Measurements from ENCODE around the gene KIF15. TPM values are rescaled to one million over a fixed set of nuclear protein-coding genes. Genes with fewer than 3 reads are reported as not detected.

KIF15 gene, protein sequence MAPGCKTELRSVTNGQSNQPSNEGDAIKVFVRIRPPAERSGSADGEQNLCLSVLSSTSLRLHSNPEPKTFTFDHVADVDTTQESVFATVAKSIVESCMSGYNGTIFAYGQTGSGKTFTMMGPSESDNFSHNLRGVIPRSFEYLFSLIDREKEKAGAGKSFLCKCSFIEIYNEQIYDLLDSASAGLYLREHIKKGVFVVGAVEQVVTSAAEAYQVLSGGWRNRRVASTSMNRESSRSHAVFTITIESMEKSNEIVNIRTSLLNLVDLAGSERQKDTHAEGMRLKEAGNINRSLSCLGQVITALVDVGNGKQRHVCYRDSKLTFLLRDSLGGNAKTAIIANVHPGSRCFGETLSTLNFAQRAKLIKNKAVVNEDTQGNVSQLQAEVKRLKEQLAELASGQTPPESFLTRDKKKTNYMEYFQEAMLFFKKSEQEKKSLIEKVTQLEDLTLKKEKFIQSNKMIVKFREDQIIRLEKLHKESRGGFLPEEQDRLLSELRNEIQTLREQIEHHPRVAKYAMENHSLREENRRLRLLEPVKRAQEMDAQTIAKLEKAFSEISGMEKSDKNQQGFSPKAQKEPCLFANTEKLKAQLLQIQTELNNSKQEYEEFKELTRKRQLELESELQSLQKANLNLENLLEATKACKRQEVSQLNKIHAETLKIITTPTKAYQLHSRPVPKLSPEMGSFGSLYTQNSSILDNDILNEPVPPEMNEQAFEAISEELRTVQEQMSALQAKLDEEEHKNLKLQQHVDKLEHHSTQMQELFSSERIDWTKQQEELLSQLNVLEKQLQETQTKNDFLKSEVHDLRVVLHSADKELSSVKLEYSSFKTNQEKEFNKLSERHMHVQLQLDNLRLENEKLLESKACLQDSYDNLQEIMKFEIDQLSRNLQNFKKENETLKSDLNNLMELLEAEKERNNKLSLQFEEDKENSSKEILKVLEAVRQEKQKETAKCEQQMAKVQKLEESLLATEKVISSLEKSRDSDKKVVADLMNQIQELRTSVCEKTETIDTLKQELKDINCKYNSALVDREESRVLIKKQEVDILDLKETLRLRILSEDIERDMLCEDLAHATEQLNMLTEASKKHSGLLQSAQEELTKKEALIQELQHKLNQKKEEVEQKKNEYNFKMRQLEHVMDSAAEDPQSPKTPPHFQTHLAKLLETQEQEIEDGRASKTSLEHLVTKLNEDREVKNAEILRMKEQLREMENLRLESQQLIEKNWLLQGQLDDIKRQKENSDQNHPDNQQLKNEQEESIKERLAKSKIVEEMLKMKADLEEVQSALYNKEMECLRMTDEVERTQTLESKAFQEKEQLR (N-terminal part only)
- total RNA-seq (under 1 TPM; 0.30 to 0.57 TPM), polyA plus RNA-seq (under 1 TPM in 1 of 3 donors, not detected in 2; 0.08 TPM), total RNA-seq (0.71 to 5.0 (median 1.5) reads per million in 6 experiments)

GRCh38 chr3:44761424-44762169, at the start of gene KIF15, which contains the start of gene KIAA1143:
Gene KIF15 (plus strand): TSS chr3:44761794. CDS start chr3:44761866, 72 bp downstream.
Gene KIAA1143 (minus strand): TSS chr3:44761619. CDS start chr3:44761602, 17 bp downstream.
- Mint-ChIP-seq H3K4me3 (peak within 1 kb of the TSS; percentile 87 to 96 (median 90)), H3K9me3 (peaks cover 0 to 29% (median 18%) of the 10 kb centered on the region in 9 donors), H3K27me3 (peaks cover 0 to 16% (median 0%) of the 10 kb centered on the region in 5 donors), H3K36me3 (peaks cover 12 to 33% (median 18%) of the 10 kb centered on the region in 3 donors), H3K4me1 (peaks cover 16 to 37% (median 35%) of the 10 kb centered on the region in 4 donors), H3K27ac (peak within 1 kb of the TSS; percentile 83 to 96 (median 90))
- DNase-seq (peak; percentile 91 to 98 (median 94)), ATAC-seq (peak; percentile 96 to 99)
- POLR2A ChIA-PET = interaction anchor here (1.0 to 2.9 kb wide), 6 partner anchors 32 to 251 kb away, joined by 3 to 27 read pairs (median 8); partner anchors contain the start of genes ZNF501 and ZNF502

GRCh38 chr3:44712455-44713075, 49.0 kb upstream of the KIF15 start, which contains the start of gene ZNF502:
Gene ZNF502 (plus strand): TSS chr3:44712660. CDS start chr3:44720262, 7,602 bp downstream.
- peaks cover 21 to 96% (median 53%) of the 10 kb centered on the region in 9 donors for H3K9me3 Mint-ChIP-seq
- peak; percentile 31 to 73 (median 53) for DNase-seq
- H3K36me3 Mint-ChIP-seq = peaks cover 22 to 61% (median 60%) of the 10 kb centered on the region in 3 donors
- H3K27me3 Mint-ChIP-seq = peaks cover 11 to 30% (median 16%) of the 10 kb centered on the region in 5 donors
- peak within 1 kb of the TSS; percentile 87 to 98 (median 91) for H3K4me3 Mint-ChIP-seq
- peak; percentile 93 for ATAC-seq
- POLR2A ChIA-PET = interaction anchor here (0.5 to 4.8 kb wide), 3 partner anchors 17 to 48 kb away, joined by 3 to 19 read pairs (median 14); partner anchors contain the start of genes KIAA1143, KIF15 and ZNF501
- H3K27ac Mint-ChIP-seq = peak within 1 kb of the TSS; percentile 64 to 96 (median 79)
- peaks cover 6 to 22% (median 14%) of the 10 kb centered on the region in 4 donors for H3K4me1 Mint-ChIP-seq

- POLR2A ChIA-PET = no interaction called here
- Mint-ChIP-seq H3K9me3 (peaks cover 12 to 96% (median 60%) of the 10 kb centered on the region in 9 donors), H3K27ac (no peak overlapping the region), H3K27me3 (peaks cover 0 to 3% (median 0%) of the 10 kb centered on the region in 5 donors), H3K4me3 (no peak overlapping the region), H3K4me1 (no peaks in the 10 kb centered on the region), H3K36me3 (peaks cover 52 to 82% (median 78%) of the 10 kb centered on the region in 3 donors)
- no peak for ATAC-seq
- no peak for DNase-seq
Observed at GRCh38 chr3:44721231-44722102, 40.1 kb upstream of the KIF15 start.

DNA sequence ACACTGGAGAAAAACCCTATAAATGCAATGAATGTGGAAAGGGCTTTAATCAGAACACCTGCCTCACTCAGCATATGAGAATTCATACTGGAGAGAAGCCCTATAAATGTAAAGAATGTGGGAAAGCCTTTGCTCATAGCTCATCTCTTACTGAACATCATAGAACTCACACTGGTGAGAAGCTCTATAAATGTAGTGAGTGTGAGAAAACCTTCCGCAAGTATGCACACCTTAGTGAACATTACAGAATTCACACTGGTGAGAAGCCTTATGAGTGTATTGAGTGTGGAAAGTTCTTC, 39.5 kb upstream of the KIF15 start:
- ATAC-seq = no peak
- Mint-ChIP-seq H3K27me3 (peaks cover 0 to 3% (median 0%) of the 10 kb centered on the region in 5 donors), H3K4me1 (no peaks in the 10 kb centered on the region), H3K9me3 (peaks cover 12 to 94% (median 55%) of the 10 kb centered on the region in 9 donors), H3K36me3 (peaks cover 46 to 78% (median 74%) of the 10 kb centered on the region in 3 donors), H3K4me3 (no peak overlapping the region), H3K27ac (no peak overlapping the region)
- DNase-seq = no peak
- POLR2A ChIA-PET = no interaction called here

GRCh38 chr3:44729384-44729910, 32.1 kb upstream of the KIF15 start, which contains the start of gene ZNF501:
Gene ZNF501 (plus strand): TSS chr3:44729635. CDS start chr3:44734422, 4,787 bp downstream.
- Mint-ChIP-seq H3K9me3 (peaks cover 20 to 94% (median 58%) of the 10 kb centered on the region in 9 donors), H3K36me3 (peaks cover 38 to 75% (median 70%) of the 10 kb centered on the region in 3 donors), H3K27me3 (no peaks in the 10 kb centered on the region), H3K27ac (peak within 1 kb of the TSS; percentile 57 to 95 (median 86)), H3K4me1 (peaks cover 9 to 23% (median 15%) of the 10 kb centered on the region in 4 donors), H3K4me3 (peak within 1 kb of the TSS; percentile 85 to 98 (median 93))
- POLR2A ChIA-PET = interaction anchor here (0.7 to 2.5 kb wide), 7 partner anchors 10 to 219 kb away, joined by 3 to 27 read pairs (median 3); partner anchors contain the start of genes KIAA1143, KIF15 and ZNF502
- peak; percentile 96 for ATAC-seq
- peak; percentile 56 to 89 (median 77) for DNase-seq

DNA sequence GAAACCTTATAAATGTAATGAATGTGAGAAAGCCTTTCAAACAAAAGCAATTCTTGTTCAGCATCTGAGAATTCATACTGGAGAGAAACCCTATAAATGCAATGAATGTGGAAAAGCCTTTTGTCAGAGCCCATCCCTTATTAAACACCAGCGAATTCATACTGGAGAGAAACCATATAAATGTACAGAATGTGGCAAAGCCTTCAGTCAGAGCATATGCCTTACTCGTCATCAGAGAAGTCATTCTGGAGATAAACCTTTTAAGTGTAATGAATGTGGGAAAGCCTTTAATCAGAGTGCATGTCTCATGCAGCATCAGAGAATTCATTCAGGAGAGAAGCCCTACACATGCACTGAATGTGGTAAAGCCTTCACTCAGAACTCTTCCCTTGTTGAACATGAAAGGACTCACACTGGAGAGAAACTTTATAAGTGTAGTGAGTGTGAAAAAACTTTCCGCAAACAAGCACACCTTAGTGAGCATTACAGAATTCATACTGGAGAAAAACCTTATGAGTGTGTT, 26.9 kb upstream of the KIF15 start:
- no peak overlapping the region for H3K27ac Mint-ChIP-seq
- ATAC-seq (no peak), DNase-seq (no peak)
- H3K9me3 Mint-ChIP-seq = peaks cover 19 to 98% (median 58%) of the 10 kb centered on the region in 9 donors
- H3K4me3 Mint-ChIP-seq = peak overlapping the region in 1 of 10 donors; percentile 24
- POLR2A ChIA-PET = no interaction called here
- no peaks in the 10 kb centered on the region for H3K27me3 Mint-ChIP-seq
- peaks cover 41 to 77% (median 72%) of the 10 kb centered on the region in 3 donors for H3K36me3 Mint-ChIP-seq
- H3K4me1 Mint-ChIP-seq = peaks cover 4 to 11% (median 6%) of the 10 kb centered on the region in 4 donors

DNA sequence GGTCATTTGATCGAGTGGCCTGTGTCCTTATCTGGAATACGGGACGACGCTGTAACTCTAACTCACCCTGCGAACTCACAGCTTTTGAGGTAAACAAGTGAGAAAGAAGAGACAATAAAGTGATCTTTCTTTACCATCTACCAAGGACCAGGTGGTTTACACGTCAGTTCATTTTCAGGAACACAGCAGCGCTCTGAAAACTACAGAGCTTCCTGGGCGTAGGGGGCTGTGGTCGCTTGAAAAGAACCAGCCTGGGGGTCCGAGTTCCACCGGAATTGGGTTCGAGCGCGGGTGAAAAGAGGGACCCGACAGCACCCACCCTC, 532 bp upstream of the KIF15 start:
- Mint-ChIP-seq H3K36me3 (peaks cover 12 to 38% (median 22%) of the 10 kb centered on the region in 3 donors), H3K4me3 (peak overlapping the region; percentile 87 to 96 (median 90)), H3K9me3 (peaks cover 0 to 34% (median 18%) of the 10 kb centered on the region in 9 donors), H3K4me1 (peaks cover 16 to 40% (median 35%) of the 10 kb centered on the region in 4 donors), H3K27me3 (peaks cover 0 to 12% (median 0%) of the 10 kb centered on the region in 5 donors), H3K27ac (peak overlapping the region; percentile 83 to 96 (median 90))
- ATAC-seq = peak; percentile 21 to 30
- POLR2A ChIA-PET = interaction anchor here (0.6 to 2.9 kb wide), 6 partner anchors 32 to 274 kb away, joined by 4 to 27 read pairs (median 8); partner anchors contain the start of genes ZNF501 and ZNF502
- DNase-seq = peak in 1 of 10 donors; percentile 1

DNA sequence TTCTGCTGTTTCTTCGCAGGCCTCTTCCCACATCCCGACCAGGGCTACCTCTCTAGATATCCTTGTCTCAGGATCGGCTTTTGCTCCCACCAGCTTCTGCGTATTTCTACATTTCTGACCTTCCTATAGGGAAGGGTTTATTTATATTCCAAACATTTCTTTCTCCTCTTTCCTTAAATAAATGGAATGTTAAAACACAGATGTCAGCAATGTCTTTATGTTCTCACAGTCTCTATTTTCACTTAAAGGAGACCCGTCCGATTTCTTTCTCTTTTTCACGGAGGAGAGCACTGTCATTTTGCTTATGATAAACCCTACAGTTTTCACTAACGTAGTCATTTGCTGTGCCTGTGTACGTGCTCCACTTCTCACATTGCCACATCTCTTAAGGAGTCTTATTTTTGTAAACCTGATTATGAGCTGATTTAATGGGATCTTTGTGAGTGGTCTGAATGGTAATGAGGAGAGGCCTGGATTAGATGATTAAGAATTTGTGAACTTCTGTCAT, 630 bp downstream of the KIF15 start:
- H3K36me3 Mint-ChIP-seq = peaks cover 11 to 30% (median 16%) of the 10 kb centered on the region in 3 donors
- POLR2A ChIA-PET = interaction anchor here (0.5 to 2.9 kb wide), 4 partner anchors 33 to 1831 kb away, joined by 3 to 27 read pairs (median 7); partner anchors contain the start of gene ZNF501

DNA sequence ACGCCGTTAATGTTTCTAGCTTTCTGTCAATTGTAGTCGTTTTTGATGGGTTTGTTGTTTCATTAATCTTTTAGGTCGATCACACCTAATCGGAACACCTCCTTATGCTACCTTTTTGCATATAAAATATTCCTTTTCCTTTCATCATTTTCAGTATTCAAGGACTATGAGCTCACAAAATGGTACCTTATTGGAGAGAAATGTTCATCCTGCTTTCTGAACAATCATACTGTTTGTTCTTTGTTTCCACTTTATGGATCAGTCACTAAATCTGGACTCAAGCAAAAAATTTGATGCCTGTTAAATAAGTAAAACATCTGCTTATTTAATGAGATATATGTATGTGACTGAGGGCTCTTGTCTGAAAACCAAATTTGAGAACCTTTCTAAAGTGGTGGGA, 1.1 kb downstream of the KIF15 start:
- H3K27ac Mint-ChIP-seq = peak overlapping the region in 5 of 10 donors; percentile 6 to 83 (median 20)
- POLR2A ChIA-PET = interaction anchor here (0.5 to 1.8 kb wide), 3 partner anchors 35 to 1831 kb away, joined by 3 to 8 read pairs (median 6); no protein-coding TSS in a partner anchor
- H3K9me3 Mint-ChIP-seq = peaks cover 0 to 23% (median 15%) of the 10 kb centered on the region in 9 donors
- no peak for DNase-seq
- no peak for ATAC-seq
- peaks cover 8 to 26% (median 11%) of the 10 kb centered on the region in 3 donors for H3K36me3 Mint-ChIP-seq
- H3K4me3 Mint-ChIP-seq = peak overlapping the region; percentile 87 to 96 (median 90)
- peaks cover 12 to 30% (median 28%) of the 10 kb centered on the region in 4 donors for H3K4me1 Mint-ChIP-seq
- H3K27me3 Mint-ChIP-seq = peaks cover 0 to 16% (median 3%) of the 10 kb centered on the region in 5 donors

More for the DNA sequence above, 630 bp downstream of the KIF15 start:
- H3K4me1 Mint-ChIP-seq = peaks cover 14 to 35% (median 32%) of the 10 kb centered on the region in 4 donors
- no peak for ATAC-seq
- H3K9me3 Mint-ChIP-seq = peaks cover 0 to 27% (median 18%) of the 10 kb centered on the region in 9 donors
- H3K27ac Mint-ChIP-seq = peak overlapping the region in 8 of 10 donors; percentile 7 to 95 (median 55)
- no peak for DNase-seq
- H3K4me3 Mint-ChIP-seq = peak overlapping the region; percentile 87 to 96 (median 90)
- H3K27me3 Mint-ChIP-seq = peaks cover 0 to 16% (median 2%) of the 10 kb centered on the region in 5 donors

Data from naive thymus-derived CD8-positive, alpha-beta T cell (primary cell).